AG09309 (cell line): ENCODE data around the gene MUC2.

ENCODE experiments used
- DNase-seq: peaks from one replicate; pipeline ENCODE4 v3.0.0-alpha.2; 2010; ENCODE audit warnings: low read depth
- H3K4me3 ChIP-seq: 2 replicates; pipeline ENCODE4 v1.5.1; 2011; ENCODE audit warnings: mild to moderate bottlenecking, low read depth, low read length, moderate library complexity; ENCODE audit not compliant: control insufficient read depth
- CTCF ChIP-seq: IDR thresholded peaks from 2 replicates; pipeline ENCODE4 v1.5.1; 2011; ENCODE audit warnings: mild to moderate bottlenecking, low read depth, low read length, inconsistent platforms; ENCODE audit not compliant: insufficient read depth, control insufficient read depth; ENCODE audit errors: missing control alignments

The MUC2 gene

DNA sequence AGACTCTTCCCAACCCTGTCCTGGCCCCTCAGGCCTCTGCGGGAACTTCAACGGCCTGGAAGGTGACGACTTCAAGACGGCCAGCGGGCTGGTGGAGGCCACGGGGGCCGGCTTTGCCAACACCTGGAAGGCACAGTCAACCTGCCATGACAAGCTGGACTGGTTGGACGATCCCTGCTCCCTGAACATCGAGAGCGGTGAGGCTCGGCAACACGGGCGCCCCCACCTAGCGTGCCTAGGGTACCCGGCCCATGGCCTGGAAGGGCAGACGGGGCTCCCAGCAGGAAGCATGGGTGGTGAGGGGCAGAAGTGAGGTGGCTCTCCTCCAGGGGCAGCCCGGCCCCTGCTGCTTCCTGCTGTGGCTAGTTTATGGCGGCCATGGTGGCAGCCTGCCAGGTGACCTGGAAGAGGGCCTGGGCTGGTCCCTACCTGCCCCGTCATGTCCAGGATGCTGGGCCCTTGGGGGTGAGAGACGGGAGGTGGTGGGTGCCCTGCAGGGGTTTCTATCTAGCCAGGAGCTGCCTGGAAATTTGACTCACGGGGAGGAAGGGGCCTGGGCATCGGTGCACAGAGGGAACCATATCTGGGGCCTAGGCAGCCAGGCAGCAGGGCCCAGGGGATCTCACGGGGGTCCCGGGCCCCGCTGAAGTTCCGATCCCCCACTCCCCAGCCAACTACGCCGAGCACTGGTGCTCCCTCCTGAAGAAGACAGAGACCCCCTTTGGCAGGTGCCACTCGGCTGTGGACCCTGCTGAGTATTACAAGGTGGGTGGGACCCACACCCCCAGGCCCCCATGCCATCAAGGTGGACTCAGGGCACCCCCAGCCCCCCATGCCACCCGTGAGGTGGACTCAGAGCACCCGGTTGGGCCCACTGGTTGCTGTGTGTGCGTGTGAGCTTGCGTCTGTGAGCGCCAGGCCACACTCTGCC is 9.2 kb downstream of the MUC2 start:
- no peak for TF ChIP-seq CTCF
- no peak for DNase-seq
- no peak overlapping the region for H3K4me3 ChIP-seq

GRCh38 chr11:1084561-1085439 is 10.1 kb downstream of the MUC2 start:
- DNase-seq = no peak
- no peak overlapping the region for H3K4me3 ChIP-seq
- TF ChIP-seq CTCF = no peak

GRCh38 chr11:1085440-1086170 is 10.9 kb downstream of the MUC2 start:
- no peak for DNase-seq
- no peak for TF ChIP-seq CTCF
- no peak overlapping the region for H3K4me3 ChIP-seq

DNA sequence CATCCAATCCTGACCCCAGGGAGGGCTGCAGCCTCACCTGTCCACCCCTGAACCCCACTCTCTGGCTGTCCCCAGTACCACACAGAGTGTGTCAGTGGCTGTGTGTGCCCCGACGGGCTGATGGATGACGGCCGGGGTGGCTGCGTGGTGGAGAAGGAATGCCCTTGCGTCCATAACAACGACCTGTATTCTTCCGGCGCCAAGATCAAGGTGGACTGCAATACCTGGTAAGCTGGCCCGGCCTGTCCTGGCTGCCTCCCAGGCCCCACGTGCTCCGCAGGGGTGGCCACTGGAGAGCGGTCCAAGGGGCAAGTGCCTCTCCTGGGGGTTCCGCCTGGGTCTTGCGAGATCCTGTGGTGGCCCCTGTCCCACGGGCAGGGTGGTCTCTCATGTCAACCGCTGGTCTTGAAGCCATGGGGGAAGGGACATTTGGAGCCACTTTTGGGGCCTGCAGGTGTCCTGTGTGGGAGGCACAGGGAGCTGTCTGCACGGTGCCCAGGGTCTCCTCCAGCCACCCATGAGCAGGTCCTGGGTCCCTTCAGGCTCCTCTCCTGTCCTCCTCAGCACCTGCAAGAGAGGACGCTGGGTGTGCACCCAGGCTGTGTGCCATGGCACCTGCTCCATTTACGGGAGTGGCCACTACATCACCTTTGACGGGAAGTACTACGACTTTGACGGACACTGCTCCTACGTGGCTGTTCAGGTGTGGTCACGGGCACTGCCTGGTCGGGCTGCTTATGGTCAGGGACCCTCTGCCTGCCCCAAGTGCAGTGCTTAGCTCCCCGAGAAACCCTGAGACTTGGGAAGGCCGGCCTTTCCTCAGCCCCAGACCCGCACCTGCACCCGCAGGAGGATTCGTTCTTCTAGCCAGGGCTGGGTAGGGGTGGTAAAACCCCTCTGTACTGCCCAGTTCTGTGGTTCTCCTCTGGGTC is 11.8 kb downstream of the MUC2 start:
- no peak for DNase-seq
- TF ChIP-seq CTCF = no peak
- H3K4me3 ChIP-seq = no peak overlapping the region

DNA sequence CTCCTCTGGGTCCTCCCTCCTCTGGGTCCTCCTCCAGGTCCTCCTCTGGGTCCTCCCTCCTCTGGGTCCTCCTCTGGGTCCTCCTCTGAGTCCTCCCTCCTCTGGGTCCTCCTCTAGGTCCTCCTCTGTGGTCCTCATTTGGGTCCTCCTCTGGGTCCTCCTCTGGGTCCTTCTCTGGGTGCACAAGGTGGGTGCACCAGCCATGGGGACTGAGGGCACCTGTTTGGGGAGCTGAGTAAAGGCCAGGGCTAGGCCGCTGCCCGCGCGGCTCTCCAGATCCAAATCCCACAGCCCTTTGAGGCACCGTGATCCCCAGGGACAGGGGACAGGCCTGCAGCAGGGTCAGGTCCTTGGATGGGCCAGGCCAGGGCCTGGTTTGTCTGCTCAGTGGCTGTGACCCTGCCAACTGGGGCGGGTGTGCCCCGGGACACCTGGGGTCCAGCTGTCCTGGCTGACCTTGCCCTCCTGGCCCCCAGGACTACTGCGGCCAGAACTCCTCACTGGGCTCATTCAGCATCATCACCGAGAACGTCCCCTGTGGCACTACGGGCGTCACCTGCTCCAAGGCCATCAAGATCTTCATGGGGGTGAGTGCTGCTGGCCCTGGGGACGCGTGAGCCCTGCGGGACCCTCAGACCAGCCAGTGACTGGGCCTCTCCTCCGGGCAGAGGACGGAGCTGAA is 12.7 kb downstream of the MUC2 start:
- TF ChIP-seq CTCF = no peak
- no peak overlapping the region for H3K4me3 ChIP-seq
- no peak for DNase-seq
